Tibial nerve (tissue), 4 donors: ENCODE measurements around the gene RRP1B.

Experiments
- CTCF ChIP-seq, 5 experiments: fragments of 200-600 bp in 3 of 5; fragments of 450-650 bp in 2 of 5; sonication (generic) in 3 of 5; IDR thresholded peaks; one replicate each; pipeline ENCODE4 v1.5.1; 2016 to 2019; ENCODE audit warnings: antibody characterized with exemption in 5 of 5, mild to moderate bottlenecking in 3 of 5, moderate library complexity in 2 of 5
- EP300 ChIP-seq, 2 donors: sonication (generic); formaldehyde crosslinking; IDR thresholded peaks; one replicate each; pipeline ENCODE4 v1.6.1; 2017; ENCODE audit warnings: antibody characterized with exemption in 2 of 2, mild to moderate bottlenecking in 1 of 2
- POLR2A ChIP-seq, 2 donors: fragments of 450-650 bp; IDR thresholded peaks; one replicate each; pipeline ENCODE4 v1.6.1; 2017; ENCODE audit warnings: antibody characterized with exemption in 2 of 2, mild to moderate bottlenecking in 2 of 2, moderate library complexity in 2 of 2

- peak; percentile 27 to 75 for TF ChIP-seq POLR2A (IDR thresholded peaks at IDR 0.05)
- peak in 1 of 5 experiments; percentile 56 for TF ChIP-seq CTCF (IDR thresholded peaks at IDR 0.05)
- peak in 1 of 2 donors; percentile 54 for TF ChIP-seq EP300 (IDR thresholded peaks at IDR 0.05)
Measured at GRCh38 chr21:43659136-43660000, at the start of gene RRP1B, which contains the start of gene HSF2BP.
